Activated B cell treated with CpG ODN at 0.5 μM for 24 hours (primary cell): Measurements from ENCODE around the gene LY9. TPM values are rescaled to one million over a fixed set of nuclear protein-coding genes. Genes with fewer than 3 reads are reported as not detected.
A peak's percentile ranks its signal among the peaks of the same experiment; 100 is the strongest.

ENCODE experiments used
- ATAC-seq: fragments of 200-7000 bp; cut with Tn5 transposase; one replicate; pipeline ENCODE4 v1.10.0; 2021; ENCODE audit warnings: low read depth, mild to moderate bottlenecking, moderate library complexity
- CTCF ChIA-PET: fragments of 350-600 bp; sonication (Branson Sonifier 250); formaldehyde crosslinking; loops from one replicate; lab custom pipeline; 2021; ENCODE audit warnings: antibody characterized with exemption; lab: Charles Lee
- POLR2A ChIA-PET: fragments of 350-600 bp; sonication (Branson Sonifier 250); formaldehyde crosslinking; loops from one replicate; lab custom pipeline; 2021; ENCODE audit warnings: antibody characterized with exemption; lab: Charles Lee
- DNase-seq: peaks from one replicate; pipeline ENCODE4 v3.0.0; 2022
- H3K27ac Mint-ChIP-seq: one replicate; pipeline ENCODE4 v1.8.0; 2020; ENCODE audit warnings: mixed read lengths
- H3K27me3 Mint-ChIP-seq: one replicate; pipeline ENCODE4 v1.8.0; 2021; ENCODE audit warnings: mixed read lengths
- H3K36me3 Mint-ChIP-seq: one replicate; pipeline ENCODE4 v1.8.0; 2021; ENCODE audit warnings: low read depth, mixed read lengths
- H3K4me1 Mint-ChIP-seq: one replicate; pipeline ENCODE4 v1.8.0; 2021; ENCODE audit warnings: mixed read lengths
- H3K4me3 Mint-ChIP-seq: one replicate; pipeline ENCODE4 v1.8.0; 2020; ENCODE audit warnings: mild to moderate bottlenecking, mixed read lengths
- H3K9me3 Mint-ChIP-seq: one replicate; pipeline ENCODE4 v1.8.0; 2020; ENCODE audit warnings: mixed read lengths
- CTCF ChIP-seq: fragments of 200-600 bp; IDR thresholded peaks from one replicate; pipeline ENCODE4 v1.8.0; 2022; ENCODE audit warnings: antibody characterized with exemption, mild to moderate bottlenecking
- intact Hi-C: fragments of 100-400 bp; cut with micrococcal nuclease; formaldehyde crosslinking; loops from one replicate; pipeline ENCODE4 v1.15.1; 2024
- total RNA-seq: library from RNA; stranded (reverse); gene quantifications from 2 replicates; pipeline ENCODE4 v1.2.3, GENCODE V29; 2022

The LY9 gene
- total RNA-seq, 1 donor from 2014 or later: 71.6 TPM

GRCh38 chr1:160800645-160801408, 4.9 kb downstream of the LY9 start:
- no peak for ATAC-seq
- intact Hi-C loops: loop anchor here (5.0 kb wide), 1 partner anchor 34 kb away; no protein-coding TSS in a partner anchor
- POLR2A ChIA-PET: interaction anchor here (1.0 to 3.2 kb wide), 5 partner anchors 11 to 75 kb away, joined by 3 to 15 read pairs (median 5); no protein-coding TSS in a partner anchor

GRCh38 chr1:160801836-160802580, 6.0 kb downstream of the LY9 start:
- TF ChIP-seq CTCF: no peak
- intact Hi-C loops: loop anchor here (5.0 kb wide), 1 partner anchor 35 kb away; no protein-coding TSS in a partner anchor
- peaks cover 14% of the 10 kb centered on the region for H3K9me3 Mint-ChIP-seq
- CTCF ChIA-PET: interaction anchor here (0.7 to 0.9 kb wide), 3 partner anchors 9 to 29 kb away, joined by 3 read pairs; no protein-coding TSS in a partner anchor
- peak overlapping the region; percentile 95 for H3K4me3 Mint-ChIP-seq
- H3K36me3 Mint-ChIP-seq: peaks cover 88% of the 10 kb centered on the region
- peak overlapping the region; percentile 99 for H3K27ac Mint-ChIP-seq
- POLR2A ChIA-PET: interaction anchor here (1.9 to 2.1 kb wide), 2 partner anchors 12 to 20 kb away, joined by 6 to 9 read pairs; no protein-coding TSS in a partner anchor
- no peak for DNase-seq
- H3K27me3 Mint-ChIP-seq: no peaks in the 10 kb centered on the region
- ATAC-seq: no peak
- peaks cover 88% of the 10 kb centered on the region for H3K4me1 Mint-ChIP-seq

More at GRCh38 chr1:160800645-160801408, 4.9 kb downstream of the LY9 start:
- no peak for DNase-seq
- peak overlapping the region; percentile 95 for H3K4me3 Mint-ChIP-seq
- H3K27ac Mint-ChIP-seq: peak overlapping the region; percentile 99
- H3K9me3 Mint-ChIP-seq: peaks cover 9% of the 10 kb centered on the region
- CTCF ChIA-PET: no interaction called here
- no peak for TF ChIP-seq CTCF
- H3K4me1 Mint-ChIP-seq: peaks cover 89% of the 10 kb centered on the region
- no peaks in the 10 kb centered on the region for H3K27me3 Mint-ChIP-seq
- H3K36me3 Mint-ChIP-seq: peaks cover 83% of the 10 kb centered on the region

DNA sequence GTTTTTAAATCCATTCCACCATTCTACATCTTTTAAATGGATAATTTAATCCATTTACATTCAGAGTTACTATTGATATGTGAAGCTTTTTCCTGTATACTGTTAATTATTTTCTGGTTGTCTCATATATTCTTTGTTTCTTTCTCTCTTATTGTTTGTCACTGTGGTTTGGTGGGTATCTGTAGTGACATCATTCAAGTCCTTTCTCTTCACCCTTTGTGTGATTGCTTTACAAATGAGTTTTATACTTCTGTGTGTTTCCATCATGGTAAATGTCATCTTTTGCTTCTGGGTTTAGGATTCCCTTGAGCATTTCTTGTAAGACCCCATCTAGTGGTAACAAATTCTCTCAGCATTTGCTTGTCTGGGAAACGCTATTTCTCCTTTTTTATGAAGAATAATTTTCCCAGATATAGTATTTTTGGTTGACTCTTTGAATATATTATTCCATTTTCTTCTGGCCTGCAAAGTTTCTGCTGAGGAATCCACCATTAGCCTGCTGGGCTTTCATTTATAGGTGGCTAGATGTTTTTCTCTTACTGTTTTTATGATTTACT, 10.2 kb downstream of the LY9 start:
- intact Hi-C loops: no loop called here
- ChIA-PET CTCF (interaction anchor here (0.7 to 3.1 kb wide), 5 partner anchors 16 to 102 kb away, joined by 3 to 16 read pairs (median 4); no protein-coding TSS in a partner anchor), POLR2A (interaction anchor here (1.4 to 1.6 kb wide), 3 partner anchors 10 to 29 kb away, joined by 4 to 5 read pairs (median 4); partner anchors contain the start of gene LY9)
- no peak for TF ChIP-seq CTCF
- H3K27ac Mint-ChIP-seq: no peak overlapping the region
- H3K36me3 Mint-ChIP-seq: peaks cover 89% of the 10 kb centered on the region
- peaks cover 18% of the 10 kb centered on the region for H3K9me3 Mint-ChIP-seq
- DNase-seq (no peak), ATAC-seq (no peak)
- peaks cover 66% of the 10 kb centered on the region for H3K4me1 Mint-ChIP-seq
- no peak overlapping the region for H3K4me3 Mint-ChIP-seq
- H3K27me3 Mint-ChIP-seq: no peaks in the 10 kb centered on the region

DNA sequence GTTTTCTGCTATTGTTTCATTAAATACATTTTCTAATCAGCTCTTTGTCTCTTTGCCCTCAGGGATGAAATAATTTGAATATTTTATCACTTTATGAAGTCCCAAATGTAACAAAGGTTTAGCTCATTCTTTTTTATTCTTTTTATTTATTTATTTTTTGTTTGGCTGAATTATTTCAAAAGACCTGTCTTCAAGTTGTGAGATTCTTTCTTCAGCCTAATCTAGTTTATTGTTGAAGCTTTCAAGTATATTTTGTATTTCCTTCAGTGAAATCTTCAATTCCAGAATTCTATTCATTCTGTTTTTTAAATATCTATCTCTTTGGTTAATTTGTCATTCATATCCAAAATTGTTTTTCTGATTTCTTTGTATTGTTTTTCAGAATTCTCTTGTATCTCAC, 10.8 kb downstream of the LY9 start:
- Mint-ChIP-seq H3K9me3 (peaks cover 18% of the 10 kb centered on the region), H3K4me3 (no peak overlapping the region), H3K27me3 (no peaks in the 10 kb centered on the region), H3K4me1 (peaks cover 62% of the 10 kb centered on the region), H3K36me3 (peaks cover 89% of the 10 kb centered on the region), H3K27ac (no peak overlapping the region)
- intact Hi-C loops: no loop called here
- CTCF ChIA-PET: interaction anchor here (0.7 to 3.1 kb wide), 4 partner anchors 25 to 102 kb away, joined by 3 to 16 read pairs (median 4); no protein-coding TSS in a partner anchor
- no peak for DNase-seq
- POLR2A ChIA-PET: interaction anchor here (0.7 to 1.6 kb wide), 3 partner anchors 9 to 29 kb away, joined by 3 to 5 read pairs (median 4); no protein-coding TSS in a partner anchor
- ATAC-seq: no peak
- TF ChIP-seq CTCF: no peak
